Uterus (tissue), 2 donors: Measurements from ENCODE around the gene PXT1.

Experiments
- CTCF ChIP-seq, 4 experiments: fragments of 200-600 bp in 2 of 4; fragments of 450-650 bp in 2 of 4; sonication (generic) in 2 of 4; IDR thresholded peaks; one replicate each; pipeline ENCODE4 v1.5.1; 2016 to 2019; ENCODE audit warnings: antibody characterized with exemption in 4 of 4, mild to moderate bottlenecking in 2 of 4, moderate library complexity in 1 of 4
- POLR2A ChIP-seq, 2 donors: fragments of 450-650 bp; IDR thresholded peaks; one replicate each; pipeline ENCODE4 v1.6.1; 2016; ENCODE audit warnings: antibody characterized with exemption in 2 of 2, mild to moderate bottlenecking in 1 of 2, moderate library complexity in 1 of 2

GRCh38 chr6:36442103-36442670 is 467 bp downstream of the PXT1 start:
- no peak for TF ChIP-seq CTCF (IDR thresholded peaks at IDR 0.05)
- TF ChIP-seq POLR2A (IDR thresholded peaks at IDR 0.05), result no peak
